Endothelial cell of umbilical vein (primary cell): ENCODE measurements around the gene PPIE. TPM values are rescaled to one million over a fixed set of nuclear protein-coding genes. Genes with fewer than 3 reads are reported as not detected.

Source experiments
- BruUV-seq: library from RNA; stranded (reverse); fragments of 400-500 nt; replicated peaks from 2 replicates; lab custom pipeline; 2021; lab: Mats Ljungman, UMichigan
- CTCF ChIA-PET: fragments of 300-600, 350-600 bp; sonication (Branson Sonifier 250); formaldehyde crosslinking; loops from one replicate; lab custom pipeline; 2021; ENCODE audit warnings: antibody characterized with exemption, inconsistent platforms; lab: Charles Lee
- POLR2A ChIA-PET: fragments of 300-600, 350-600 bp; sonication (Branson Sonifier 250); formaldehyde crosslinking; loops from one replicate; lab custom pipeline; 2021; ENCODE audit warnings: antibody characterized with exemption, inconsistent platforms; lab: Charles Lee
- DNase-seq: peaks from one replicate; pipeline ENCODE4 v3.0.0-alpha.2; 2011; ENCODE audit warnings: low read depth, low spot score
- FAIRE-seq: peaks from 2 replicates; lab custom pipeline; 2011; peaks lifted over from hg19 to GRCh38; lab: Jason Lieb, UNC
- H2AFZ ChIP-seq: 2 replicates; pipeline ENCODE4 v1.6.0; 2012; ENCODE audit warnings: low read depth, low read length, control low read depth, inconsistent platforms
- H3K27ac ChIP-seq: 2 replicates; pipeline ENCODE4 v1.5.1; 2011; ENCODE audit warnings: low read depth, mild to moderate bottlenecking, control low read depth, low read length, moderate library complexity; ENCODE audit not compliant: insufficient read depth
- H3K27me3 ChIP-seq, 2 experiments: 2 replicates each; pipeline versions ENCODE4 v1.6.0 to v1.6.1; 2011; ENCODE audit warnings: low read length in 2 of 2, mixed read lengths in 1 of 2; ENCODE audit not compliant: control insufficient read depth in 2 of 2, insufficient read depth in 2 of 2
- H3K36me3 ChIP-seq, 2 experiments: 2 replicates in 1 of 2; 3 replicates in 1 of 2; pipeline ENCODE4 v1.5.1; 2011; ENCODE audit warnings: low read length in 2 of 2, mild to moderate bottlenecking in 1 of 2, moderate library complexity in 1 of 2; ENCODE audit not compliant: control insufficient read depth in 2 of 2, insufficient read depth in 2 of 2; ENCODE audit errors: extremely low read depth in 1 of 2
- H3K4me1 ChIP-seq: 3 replicates; pipeline ENCODE4 v1.5.1; 2011; ENCODE audit warnings: mild to moderate bottlenecking, low read length; ENCODE audit not compliant: control insufficient read depth, insufficient read depth; ENCODE audit errors: extremely low read depth
- H3K4me2 ChIP-seq: 2 replicates; pipeline ENCODE4 v1.6.1; 2011; ENCODE audit warnings: low read length, control low read depth, mixed read lengths; ENCODE audit not compliant: insufficient read depth
- H3K4me3 ChIP-seq, 3 experiments: fragments of 200-600 bp in 1 of 3; sonication (generic), shearing (Covaris generic) in 1 of 3; replicated peaks in 1 of 3; 2 replicates each; pipeline ENCODE4 v1.5.1; 2011 to 2016; ENCODE audit warnings: control low read depth in 3 of 3, low read length in 3 of 3, mild to moderate bottlenecking in 2 of 3, inconsistent platforms in 1 of 3, low read depth in 1 of 3, moderate library complexity in 1 of 3; ENCODE audit not compliant: insufficient read depth in 1 of 3
- H3K79me2 ChIP-seq: 2 replicates; pipeline ENCODE4 v1.6.0; 2012; ENCODE audit warnings: low read length, inconsistent platforms; ENCODE audit not compliant: control insufficient read depth, insufficient read depth
- H3K9ac ChIP-seq: replicated peaks from 2 replicates; pipeline ENCODE3; 2011; ENCODE audit warnings: low read length, control low read depth; ENCODE audit not compliant: insufficient read depth; ENCODE audit errors: extremely low read depth
- H3K9me1 ChIP-seq: replicated peaks from 3 replicates; pipeline ENCODE4 v1.6.0; 2011; ENCODE audit warnings: mild to moderate bottlenecking, low read length; ENCODE audit not compliant: control insufficient read depth, insufficient read depth; ENCODE audit errors: extremely low read depth
- H3K9me3 ChIP-seq: replicated peaks from 2 replicates; pipeline ENCODE4 v1.5.1; 2012; ENCODE audit warnings: low read length, inconsistent platforms; ENCODE audit not compliant: control insufficient read depth, insufficient read depth
- H4K20me1 ChIP-seq: replicated peaks from 2 replicates; pipeline ENCODE3; 2011; ENCODE audit warnings: mild to moderate bottlenecking, low read length; ENCODE audit not compliant: control insufficient read depth, insufficient read depth; ENCODE audit errors: extremely low read depth
- CTCF ChIP-seq, 2 donors: IDR thresholded peaks; 1 replicate in 1 of 2; 2 replicates in 1 of 2; pipeline ENCODE4 v1.5.1; 2011; ENCODE audit warnings: low read length in 2 of 2, mild to moderate bottlenecking in 2 of 2, moderate library complexity in 2 of 2, control low read depth in 1 of 2, inconsistent platforms in 1 of 2, low read depth in 1 of 2; ENCODE audit not compliant: insufficient read depth in 1 of 2; ENCODE audit errors: extremely low read depth in 1 of 2
- EZH2 ChIP-seq: IDR thresholded peaks from 2 replicates; pipeline ENCODE4 v1.6.1; 2012; ENCODE audit warnings: borderline replicate concordance, low read depth, mild to moderate bottlenecking, moderate library complexity, low read length, inconsistent platforms; ENCODE audit not compliant: severe bottlenecking
- FOS ChIP-seq: IDR thresholded peaks from 2 replicates; pipeline ENCODE4 v1.6.1; 2011; ENCODE audit warnings: mild to moderate bottlenecking, low read length, moderate library complexity, borderline replicate concordance; ENCODE audit not compliant: insufficient read depth
- GATA2 ChIP-seq: IDR thresholded peaks from 2 replicates; pipeline ENCODE4 v1.7.0; 2011; ENCODE audit warnings: low read depth, mild to moderate bottlenecking, moderate library complexity, mixed read lengths, low read length; ENCODE audit not compliant: insufficient read length, insufficient read depth
- JUN ChIP-seq: IDR thresholded peaks from 2 replicates; pipeline ENCODE4 v1.6.1; 2011; ENCODE audit warnings: borderline replicate concordance, low read depth; ENCODE audit not compliant: insufficient read length, insufficient read depth
- MAX ChIP-seq: IDR thresholded peaks from 2 replicates; pipeline ENCODE4 v1.6.1; 2011; ENCODE audit not compliant: insufficient read depth, insufficient read length
- MYC ChIP-seq: IDR thresholded peaks from one replicate; pipeline ENCODE4 v1.6.1; 2011; ENCODE audit warnings: mild to moderate bottlenecking, low read depth, low read length
- POLR2A ChIP-seq: IDR thresholded peaks from 2 replicates; pipeline ENCODE4 v1.6.1; 2012; ENCODE audit warnings: low read depth, mild to moderate bottlenecking, control low read depth, low read length
- POLR2AphosphoS5 ChIP-seq: IDR thresholded peaks from 2 replicates; pipeline ENCODE4 v1.6.1; 2012; ENCODE audit warnings: low read depth, mild to moderate bottlenecking, control low read depth, low read length, moderate library complexity; ENCODE audit not compliant: insufficient read depth
- dilution Hi-C: fragments of 300-500 bp; cut with MboI; formaldehyde crosslinking; loops from one replicate; pipeline ENCODE4 v1.15.0; 2019; ENCODE audit warnings: low sequenced_read_pairs; ENCODE audit not compliant: extremely low pct_ligation_motif_present
- intact Hi-C: fragments of 100-400 bp; cut with micrococcal nuclease; formaldehyde crosslinking; loops from one replicate; pipeline ENCODE4 v1.10.0; 2022
- polyA plus RNA-seq, 4 experiments: library from polyadenylated mRNA; depleted of rRNA in 3 of 4; stranded (reverse) in 3 of 4; unstranded in 1 of 4; fragments of >200 nt; gene quantifications; 2 replicates each; pipeline versions ENCODE4 v1.2.1 to v1.2.3, GENCODE V29; 2011 to 2012; ENCODE audit warnings: missing spikeins in 1 of 4
- total RNA-seq: library from RNA; stranded (reverse); gene quantifications from 2 replicates; pipeline ENCODE4 v1.2.3, GENCODE V29; 2021

The PPIE gene
- total and polyA plus RNA-seq, 2 donors (not counting 3 experiments of a cell fraction or from before 2014, with no cell fraction given) = 44.4 to 74.9 TPM

GRCh38 chr1:39779137-39779536 lies 40.5 kb downstream of the PPIE start:
- Histone ChIP-seq H3K27ac (no peak overlapping the region), H3K4me3 (no peak overlapping the region), H3K36me3 (no peaks in the 10 kb centered on the region), H2AFZ (no peak overlapping the region), H3K9ac (no peak overlapping the region), H4K20me1 (no peaks in the 10 kb centered on the region), H3K79me2 (no peaks in the 10 kb centered on the region), H3K4me2 (no peak overlapping the region), H3K9me3 (no peaks in the 10 kb centered on the region), H3K9me1 (no peaks in the 10 kb centered on the region), H3K4me1 (no peaks in the 10 kb centered on the region), H3K27me3 (peaks cover 0 to 3% of the 10 kb centered on the region in 2 experiments)
- FAIRE-seq (no peak), DNase-seq (no peak)
- dilution Hi-C loops = no loop called here
- ChIA-PET CTCF (no interaction called here), POLR2A (no interaction called here)
- no TSS peak for BruUV-seq
- no peak for TF ChIP-seq POLR2A
- no peak for TF ChIP-seq FOS
- no peak for TF ChIP-seq POLR2AphosphoS5
- TF ChIP-seq MYC = no peak
- TF ChIP-seq JUN = no peak
- no peak for TF ChIP-seq CTCF (IDR thresholded peaks at IDR 0.05; ENCODE audit: extremely low read depth in 1 of 2, insufficient read depth in 1 of 2, low read depth in 1 of 2, low read length in 2 of 2)
- TF ChIP-seq GATA2 = no peak
- no peak for TF ChIP-seq MAX
- no peak for TF ChIP-seq EZH2
- intact Hi-C loops = no loop called here
